ENCODE results near the gene PRKN. TPM values are rescaled to one million over a fixed set of nuclear protein-coding genes. Genes with fewer than 3 reads are reported as not detected.
A peak's percentile ranks its signal among the peaks of the same experiment; 100 is the strongest.

Gene PRKN
- total and polyA plus RNA-seq, 9 of the 15 experiments (the other 6 are each of a cell fraction or from before 2014, with no cell fraction given), result 0.03 to 0.96 (median 0.15) TPM; not detected in 2

GRCh38 chr6:162727322-162728182, at the start of gene PRKN, which contains the start of gene PACRG (continued):
- TF ChIP-seq THAP12 (CRISPR knock-in tag; IDR thresholded peaks at IDR 0.05), result peak; percentile 87; the same call in 1 of the 2 replicates
- TF ChIP-seq ELK3 (CRISPR knock-in tag; IDR thresholded peaks at IDR 0.05), result no peak
- no peak for TF ChIP-seq PURB (CRISPR knock-in tag; IDR thresholded peaks at IDR 0.05; ENCODE audit: low read depth)
- peak; percentile 82 for TF ChIP-seq RBFOX2 (IDR thresholded peaks at IDR 0.05; ENCODE audit: low read depth, low read length)
- TF ChIP-seq RBM22 (IDR thresholded peaks at IDR 0.05; ENCODE audit: low read depth, low read length, poor library complexity, severe bottlenecking), result peak; percentile 51
- peak; percentile 54; the same call in 1 of the 2 replicates for TF ChIP-seq GMEB1 (CRISPR knock-in tag; IDR thresholded peaks at IDR 0.05)
- TF ChIP-seq IRF2 (CRISPR knock-in tag; IDR thresholded peaks at IDR 0.05), result no peak
- TF ChIP-seq ZNF143 (CRISPR knock-in tag; IDR thresholded peaks at IDR 0.05), result peak; percentile 93
- 0 out of 2 replicates have a peak, but pooled peaks have one; percentile 54 for TF ChIP-seq POLR2AphosphoS5 (IDR thresholded peaks at IDR 0.05; ENCODE audit: control insufficient read depth, insufficient read depth, low read depth, low read length)
- peak; percentile 97 for TF ChIP-seq HCFC1 (IDR thresholded peaks at IDR 0.05; ENCODE audit: low read depth, low read length)
- peak; percentile 68 to 80 for TF ChIP-seq SIX5 (IDR thresholded peaks at IDR 0.05; ENCODE audit: borderline replicate concordance in 1 of 2, insufficient read depth in 1 of 2, low read depth in 1 of 2, low read length in 2 of 2)
- TF ChIP-seq NELFE (IDR thresholded peaks at IDR 0.05; ENCODE audit: insufficient read depth, insufficient read length), result no peak
- no peak for TF ChIP-seq ZNF717 (CRISPR knock-in tag; IDR thresholded peaks at IDR 0.05)
- 0 out of 2 replicates have a peak, but pooled peaks have one; percentile 62 for TF ChIP-seq STAT6 (CRISPR knock-in tag; IDR thresholded peaks at IDR 0.05)
- TF ChIP-seq U2AF1 (optimal IDR thresholded peaks at IDR 0.05; ENCODE audit: low read depth, low read length), result peak; percentile 57
- TF ChIP-seq RB1 (IDR thresholded peaks at IDR 0.05; ENCODE audit: low read depth), result peak; percentile 56; the same call in 1 of the 2 replicates
- TF ChIP-seq NR2C2 (CRISPR knock-in tag; IDR thresholded peaks at IDR 0.05), result no peak
- TF ChIP-seq NR2C2 (tag; IDR thresholded peaks at IDR 0.05), result peak; percentile 87
- no peak for TF ChIP-seq ZNF699 (CRISPR knock-in tag; IDR thresholded peaks at IDR 0.05; ENCODE audit: insufficient replicate concordance)
